Stimulated activated naive CD4-positive, alpha-beta T cell treated with Interleukin-2 at 50 U/mL for 16 hours (primary cell): ENCODE data around the gene PRKCA.
"Not testable (repeated sequence)": the region's sequence is repeated elsewhere in the genome, so short reads cannot be mapped to it uniquely, and the experiment has no call there.

Experiments
- DNase-seq: peaks from one replicate; lab custom pipeline; 2025; lab: John Stamatoyannopoulos, UW

The PRKCA gene

GRCh38 chr17:66326476-66327047 is 24.1 kb downstream of the PRKCA start:
- DNase-seq, result no peak

GRCh38 chr17:66330646-66331037 is 28.2 kb downstream of the PRKCA start:
- no peak for DNase-seq

GRCh38 chr17:66331038-66331816 is 28.8 kb downstream of the PRKCA start:
- no peak for DNase-seq

- no peak for DNase-seq
Measured at GRCh38 chr17:66335797-66336196, 33.4 kb downstream of the PRKCA start.

GRCh38 chr17:66337268-66337667 is 34.9 kb downstream of the PRKCA start:
- DNase-seq, result no peak

GRCh38 chr17:66337866-66338485 is 35.6 kb downstream of the PRKCA start:
- no peak for DNase-seq

- no peak for DNase-seq
Measured at GRCh38 chr17:66338937-66339336, 36.5 kb downstream of the PRKCA start.

- DNase-seq, result no peak
Measured at GRCh38 chr17:66339561-66339960, 37.1 kb downstream of the PRKCA start.

GRCh38 chr17:66340720-66341119 is 38.3 kb downstream of the PRKCA start:
- no peak for DNase-seq

- DNase-seq, result no peak
Measured at GRCh38 chr17:66341462-66341861, 39.0 kb downstream of the PRKCA start.

- DNase-seq, result not testable (repeated sequence)
Measured at GRCh38 chr17:66342263-66342662, 39.9 kb downstream of the PRKCA start.

- DNase-seq, result no peak
Measured at GRCh38 chr17:66343531-66344078, 41.2 kb downstream of the PRKCA start.

- DNase-seq, result no peak
Measured at GRCh38 chr17:66344473-66344872, 42.1 kb downstream of the PRKCA start.

- no peak for DNase-seq
Measured at GRCh38 chr17:66345264-66345663, 42.9 kb downstream of the PRKCA start.

GRCh38 chr17:66345949-66346638 is 43.7 kb downstream of the PRKCA start:
- DNase-seq, result not testable (repeated sequence)

GRCh38 chr17:66347661-66348514 is 45.5 kb downstream of the PRKCA start:
- DNase-seq, result no peak

GRCh38 chr17:66348584-66349165 is 46.3 kb downstream of the PRKCA start:
- peak; percentile 7 for DNase-seq

GRCh38 chr17:66349521-66350254 is 47.3 kb downstream of the PRKCA start:
- DNase-seq, result no peak

- not testable (repeated sequence) for DNase-seq
Measured at GRCh38 chr17:66350576-66350975, 48.2 kb downstream of the PRKCA start.

- no peak for DNase-seq
Measured at GRCh38 chr17:66351033-66351432, 48.6 kb downstream of the PRKCA start.
